Measurements from ENCODE around the gene SCN10A. TPM values are rescaled to one million over a fixed set of nuclear protein-coding genes. Genes with fewer than 3 reads are reported as not detected.

The SCN10A gene
- total RNA-seq, 1 donor from 2014 or later, result not detected

DNA sequence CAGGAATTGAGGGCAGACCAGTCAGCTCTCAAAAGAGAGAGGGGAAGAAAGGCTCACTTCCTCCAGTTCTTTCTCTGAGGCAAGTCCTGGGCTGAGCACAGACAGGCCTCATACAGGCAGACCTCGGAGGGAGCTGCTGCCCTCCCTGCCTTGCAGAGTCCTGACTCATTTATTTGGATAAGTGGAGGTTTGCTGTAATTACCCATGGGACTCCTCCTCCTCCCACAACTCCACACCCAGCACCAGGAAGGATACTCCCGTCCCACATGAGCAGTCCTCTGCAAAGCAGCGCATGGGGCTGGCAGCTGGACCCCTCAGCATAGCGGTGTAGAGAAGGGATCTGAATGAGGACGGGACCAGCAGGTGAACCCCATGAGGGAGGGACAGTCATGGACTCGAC lies 13.4 kb upstream of the SCN10A start:
- H3K27me3 Mint-ChIP-seq (ENCODE audit: unreplicated experiment), result no peaks in the 10 kb centered on the region
- no peak for DNase-seq
- TF ChIP-seq, protein P1, sequence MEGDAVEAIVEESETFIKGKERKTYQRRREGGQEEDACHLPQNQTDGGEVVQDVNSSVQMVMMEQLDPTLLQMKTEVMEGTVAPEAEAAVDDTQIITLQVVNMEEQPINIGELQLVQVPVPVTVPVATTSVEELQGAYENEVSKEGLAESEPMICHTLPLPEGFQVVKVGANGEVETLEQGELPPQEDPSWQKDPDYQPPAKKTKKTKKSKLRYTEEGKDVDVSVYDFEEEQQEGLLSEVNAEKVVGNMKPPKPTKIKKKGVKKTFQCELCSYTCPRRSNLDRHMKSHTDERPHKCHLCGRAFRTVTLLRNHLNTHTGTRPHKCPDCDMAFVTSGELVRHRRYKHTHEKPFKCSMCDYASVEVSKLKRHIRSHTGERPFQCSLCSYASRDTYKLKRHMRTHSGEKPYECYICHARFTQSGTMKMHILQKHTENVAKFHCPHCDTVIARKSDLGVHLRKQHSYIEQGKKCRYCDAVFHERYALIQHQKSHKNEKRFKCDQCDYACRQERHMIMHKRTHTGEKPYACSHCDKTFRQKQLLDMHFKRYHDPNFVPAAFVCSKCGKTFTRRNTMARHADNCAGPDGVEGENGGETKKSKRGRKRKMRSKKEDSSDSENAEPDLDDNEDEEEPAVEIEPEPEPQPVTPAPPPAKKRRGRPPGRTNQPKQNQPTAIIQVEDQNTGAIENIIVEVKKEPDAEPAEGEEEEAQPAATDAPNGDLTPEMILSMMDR (IDR thresholded peaks at IDR 0.05; ENCODE audit: partially characterized antibody, unreplicated experiment), result no peak
- no peaks in the 10 kb centered on the region for H3K4me1 Mint-ChIP-seq (ENCODE audit: low read depth, unreplicated experiment)
- H3K36me3 Mint-ChIP-seq (ENCODE audit: unreplicated experiment), result no peaks in the 10 kb centered on the region
- H3K27ac Mint-ChIP-seq (ENCODE audit: unreplicated experiment), result no peak overlapping the region
- no peak overlapping the region for H3K4me3 Mint-ChIP-seq (ENCODE audit: unreplicated experiment)
- no peaks in the 10 kb centered on the region for H3K9me3 Mint-ChIP-seq (ENCODE audit: unreplicated experiment)

DNA sequence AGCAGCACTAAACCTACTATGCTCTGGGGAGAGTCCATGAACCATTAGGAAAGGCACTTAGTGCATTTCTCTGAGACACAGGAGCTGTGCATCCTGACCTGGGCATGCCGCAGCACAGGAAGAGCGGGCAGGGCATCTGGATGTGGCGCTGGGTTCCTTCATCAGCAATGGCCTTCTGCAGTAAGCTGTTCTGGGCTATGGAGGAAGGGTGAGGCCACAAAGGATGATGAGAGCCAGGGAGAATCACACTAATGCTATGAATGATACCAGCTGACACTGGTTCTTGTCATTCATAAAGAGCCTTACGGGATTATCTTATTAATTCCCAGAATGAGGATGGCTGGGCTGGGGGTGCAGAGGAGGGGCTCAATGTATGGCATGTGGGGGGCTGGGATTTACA lies 12.7 kb upstream of the SCN10A start:
- H3K27me3 Mint-ChIP-seq (ENCODE audit: unreplicated experiment), result no peaks in the 10 kb centered on the region
- no peak overlapping the region for H3K27ac Mint-ChIP-seq (ENCODE audit: unreplicated experiment)
- no peaks in the 10 kb centered on the region for H3K4me1 Mint-ChIP-seq (ENCODE audit: low read depth, unreplicated experiment)
- TF ChIP-seq, protein P1 (IDR thresholded peaks at IDR 0.05; ENCODE audit: partially characterized antibody, unreplicated experiment), result no peak
- no peak overlapping the region for H3K4me3 Mint-ChIP-seq (ENCODE audit: unreplicated experiment)
- no peaks in the 10 kb centered on the region for H3K36me3 Mint-ChIP-seq (ENCODE audit: unreplicated experiment)
- no peak for DNase-seq
- no peaks in the 10 kb centered on the region for H3K9me3 Mint-ChIP-seq (ENCODE audit: unreplicated experiment)

DNA sequence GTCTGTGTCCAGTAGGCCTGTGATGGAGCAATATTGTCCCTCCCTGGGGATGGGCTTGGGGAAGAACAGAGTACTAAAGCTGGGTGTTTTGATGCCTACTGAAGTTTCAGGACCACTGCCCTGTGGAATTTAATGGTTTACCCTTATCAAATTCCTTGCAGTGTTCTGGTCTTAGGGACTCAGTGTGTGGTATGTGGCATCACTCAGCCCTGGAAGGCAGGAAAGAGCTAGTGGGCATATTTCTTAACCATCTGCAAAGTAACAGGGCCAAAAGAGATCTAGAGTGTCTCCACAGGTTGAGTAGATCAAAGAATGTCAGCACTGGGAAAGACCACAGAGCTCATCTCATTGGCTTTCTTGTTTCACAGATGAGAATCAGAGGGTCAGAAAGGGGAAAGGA lies 11.8 kb upstream of the SCN10A start:
- TF ChIP-seq, protein P1 (IDR thresholded peaks at IDR 0.05; ENCODE audit: partially characterized antibody, unreplicated experiment), result no peak
- DNase-seq, result no peak
- Mint-ChIP-seq H3K27me3 (ENCODE audit: unreplicated experiment) (no peaks in the 10 kb centered on the region), H3K9me3 (ENCODE audit: unreplicated experiment) (no peaks in the 10 kb centered on the region), H3K36me3 (ENCODE audit: unreplicated experiment) (no peaks in the 10 kb centered on the region), H3K4me1 (ENCODE audit: low read depth, unreplicated experiment) (no peaks in the 10 kb centered on the region), H3K4me3 (ENCODE audit: unreplicated experiment) (no peak overlapping the region), H3K27ac (ENCODE audit: unreplicated experiment) (no peak overlapping the region)

DNA sequence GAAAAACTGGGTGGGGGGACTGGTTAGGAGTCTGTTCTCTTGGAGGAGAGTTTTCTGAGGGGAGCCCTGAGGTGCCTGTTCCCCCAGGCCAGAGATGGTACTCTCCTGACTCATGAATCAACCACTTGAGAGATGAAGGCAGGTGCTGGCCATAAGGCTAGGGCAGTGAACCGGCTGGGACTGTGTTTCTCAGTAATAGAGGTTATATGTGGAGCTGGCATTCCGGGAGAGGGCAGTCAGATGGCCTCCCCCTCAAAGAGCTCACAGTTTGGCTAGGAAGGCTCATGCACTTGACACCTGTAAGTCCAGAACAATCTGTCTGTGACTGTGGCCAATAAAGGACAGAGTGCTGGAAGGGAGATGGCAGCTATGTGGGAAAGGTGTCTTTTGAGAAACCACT lies 10.0 kb upstream of the SCN10A start:
- Mint-ChIP-seq H3K27me3 (ENCODE audit: unreplicated experiment) (no peaks in the 10 kb centered on the region), H3K36me3 (ENCODE audit: unreplicated experiment) (no peaks in the 10 kb centered on the region), H3K4me1 (ENCODE audit: low read depth, unreplicated experiment) (no peaks in the 10 kb centered on the region), H3K4me3 (ENCODE audit: unreplicated experiment) (no peak overlapping the region), H3K27ac (ENCODE audit: unreplicated experiment) (no peak overlapping the region), H3K9me3 (ENCODE audit: unreplicated experiment) (no peaks in the 10 kb centered on the region)
- TF ChIP-seq, protein P1 (IDR thresholded peaks at IDR 0.05; ENCODE audit: partially characterized antibody, unreplicated experiment), result no peak
- DNase-seq, result no peak

DNA sequence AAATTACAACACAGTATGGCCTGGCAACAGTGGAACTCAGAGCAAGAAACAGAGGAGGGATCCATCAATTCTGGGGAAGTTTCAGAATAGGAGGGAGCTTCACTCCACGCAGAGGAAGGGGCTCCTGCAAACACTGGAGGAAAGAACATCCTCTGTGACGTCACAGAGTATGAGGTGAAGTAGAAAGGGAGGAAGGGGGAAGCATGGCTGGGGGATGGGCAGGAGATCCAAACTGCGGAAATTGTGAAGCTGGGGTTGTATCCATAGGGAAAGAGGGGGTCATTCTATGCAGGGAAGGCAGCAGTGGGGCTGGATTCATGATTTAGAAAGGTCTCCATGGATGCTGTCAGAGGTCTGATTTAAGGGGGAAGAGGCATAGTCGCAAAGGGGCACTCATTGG lies 8.3 kb upstream of the SCN10A start:
- Mint-ChIP-seq H3K27me3 (ENCODE audit: unreplicated experiment) (no peaks in the 10 kb centered on the region), H3K4me3 (ENCODE audit: unreplicated experiment) (no peak overlapping the region), H3K9me3 (ENCODE audit: unreplicated experiment) (no peaks in the 10 kb centered on the region), H3K27ac (ENCODE audit: unreplicated experiment) (no peak overlapping the region), H3K36me3 (ENCODE audit: unreplicated experiment) (no peaks in the 10 kb centered on the region), H3K4me1 (ENCODE audit: low read depth, unreplicated experiment) (no peaks in the 10 kb centered on the region)
- DNase-seq, result no peak
- TF ChIP-seq, protein P1 (IDR thresholded peaks at IDR 0.05; ENCODE audit: partially characterized antibody, unreplicated experiment), result no peak

Data from glutamatergic neuron (in vitro differentiated cells).